GM21619 (cell line): ENCODE data around the gene MPP2.
"Not testable (repeated sequence)": the region's sequence is repeated elsewhere in the genome, so short reads cannot be mapped to it uniquely, and the experiment has no call there.

Experiments used
- ATAC-seq: cut with Tn5 transposase; IDR thresholded peaks from one replicate; pipeline ENCODE4 v1.9.1; 2021; ENCODE audit not compliant: unreplicated experiment

The MPP2 gene

DNA sequence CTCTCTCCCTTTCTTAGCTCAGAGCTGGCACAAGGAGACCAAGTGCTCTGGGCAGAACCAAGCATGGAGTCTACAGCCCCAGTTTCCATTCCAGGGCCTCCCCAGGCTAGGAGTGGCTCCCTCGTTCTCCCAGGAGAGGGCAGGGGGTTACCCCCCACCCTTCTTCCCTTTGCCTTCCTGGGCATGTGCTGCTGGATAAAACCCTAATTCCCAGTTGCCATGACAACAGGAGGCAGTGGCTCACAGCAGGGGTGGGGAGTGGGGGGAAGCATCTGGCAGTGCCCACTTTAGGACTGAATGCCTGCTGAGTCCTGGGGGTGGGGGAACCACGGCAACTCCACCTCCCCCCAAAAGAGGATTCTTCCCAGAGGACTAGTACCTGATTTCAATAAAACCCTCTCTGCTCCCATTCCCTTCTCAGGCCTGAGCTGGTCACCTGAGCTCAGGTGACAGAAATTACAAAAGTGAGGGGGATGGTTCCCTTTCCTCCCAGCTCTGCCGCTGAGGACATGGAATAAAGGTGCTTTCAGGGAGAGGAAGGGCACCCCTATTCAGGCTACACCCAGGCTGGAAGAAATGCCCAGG is 1.8 kb downstream of the MPP2 start:
- no peak for ATAC-seq

DNA sequence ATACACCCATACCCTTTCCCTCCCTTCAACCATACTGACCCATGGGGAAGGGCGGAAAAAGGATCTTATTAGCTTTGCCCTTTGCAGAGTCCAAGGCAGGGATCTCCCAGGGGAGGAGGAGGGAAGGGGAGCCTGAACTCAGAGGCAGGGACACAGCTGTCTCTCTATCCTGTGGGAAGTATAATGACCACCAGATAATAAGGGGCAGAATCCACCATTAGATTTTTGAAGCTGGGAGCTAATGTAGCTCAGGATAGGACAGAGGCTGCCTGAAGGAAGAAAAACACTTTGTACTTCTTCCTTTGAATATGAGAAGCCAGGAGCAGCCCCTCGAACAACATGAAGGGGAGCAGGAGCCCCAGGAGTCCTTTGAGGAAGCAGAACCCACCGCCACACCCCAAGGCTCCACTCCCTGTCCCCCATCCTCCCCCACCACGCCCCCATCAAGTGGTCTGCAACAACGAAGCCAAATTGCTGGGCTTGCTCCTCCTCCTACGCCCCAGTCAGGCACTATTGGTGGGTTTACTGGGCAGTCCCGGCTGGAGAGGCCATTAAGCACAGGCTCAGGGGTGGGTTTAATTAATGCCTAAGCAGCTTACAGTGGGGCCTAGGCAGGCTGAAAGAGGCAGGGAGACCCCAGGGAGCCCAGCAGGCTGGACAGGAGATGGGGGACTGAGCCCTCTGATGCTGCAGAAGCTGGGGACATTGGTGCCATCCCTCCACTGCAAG is 5.3 kb downstream of the MPP2 start:
- no peak for ATAC-seq

DNA sequence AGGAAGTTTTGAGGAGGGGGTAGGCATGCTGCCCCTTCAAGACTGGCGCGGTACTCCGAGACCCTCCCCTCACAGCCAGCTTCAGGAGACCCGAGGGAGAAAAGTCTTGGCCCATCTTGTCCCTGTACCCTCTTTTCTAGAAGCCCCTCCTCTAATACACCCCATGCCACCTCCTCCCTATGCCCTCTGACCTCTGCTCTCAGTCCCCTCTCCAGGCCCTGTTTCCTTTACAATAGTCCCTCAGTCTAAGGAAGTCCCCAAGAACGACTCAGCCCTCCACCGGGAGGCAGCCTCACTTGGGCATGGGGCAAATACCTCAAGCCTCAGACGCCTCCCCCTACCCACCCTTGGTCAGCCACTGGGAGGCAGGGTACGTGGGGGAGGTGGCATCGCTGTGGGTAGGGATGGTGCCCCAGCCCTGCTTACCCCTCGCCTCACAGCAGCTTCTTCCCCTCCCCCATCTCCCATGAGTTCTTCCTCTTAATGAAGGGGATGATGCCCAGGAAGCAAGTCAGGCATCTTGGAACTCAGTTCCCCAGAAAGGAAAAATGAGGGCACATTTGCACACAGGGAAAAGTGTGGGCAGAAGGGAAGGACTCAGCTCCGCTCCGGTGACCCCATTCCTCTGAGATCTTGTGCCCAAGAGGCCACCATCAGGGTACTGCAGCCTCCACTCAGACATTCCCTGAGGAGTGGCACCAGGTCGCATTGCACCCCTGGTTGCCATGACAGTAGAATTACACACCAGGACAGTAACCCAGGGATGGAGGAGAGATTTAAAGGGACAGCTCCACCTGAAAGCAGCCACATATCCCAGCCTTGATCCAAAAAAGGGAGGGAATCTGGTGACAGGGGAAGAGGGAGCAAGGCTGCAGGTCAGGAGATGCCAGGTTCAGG is 6.2 kb downstream of the MPP2 start:
- ATAC-seq: no peak

DNA sequence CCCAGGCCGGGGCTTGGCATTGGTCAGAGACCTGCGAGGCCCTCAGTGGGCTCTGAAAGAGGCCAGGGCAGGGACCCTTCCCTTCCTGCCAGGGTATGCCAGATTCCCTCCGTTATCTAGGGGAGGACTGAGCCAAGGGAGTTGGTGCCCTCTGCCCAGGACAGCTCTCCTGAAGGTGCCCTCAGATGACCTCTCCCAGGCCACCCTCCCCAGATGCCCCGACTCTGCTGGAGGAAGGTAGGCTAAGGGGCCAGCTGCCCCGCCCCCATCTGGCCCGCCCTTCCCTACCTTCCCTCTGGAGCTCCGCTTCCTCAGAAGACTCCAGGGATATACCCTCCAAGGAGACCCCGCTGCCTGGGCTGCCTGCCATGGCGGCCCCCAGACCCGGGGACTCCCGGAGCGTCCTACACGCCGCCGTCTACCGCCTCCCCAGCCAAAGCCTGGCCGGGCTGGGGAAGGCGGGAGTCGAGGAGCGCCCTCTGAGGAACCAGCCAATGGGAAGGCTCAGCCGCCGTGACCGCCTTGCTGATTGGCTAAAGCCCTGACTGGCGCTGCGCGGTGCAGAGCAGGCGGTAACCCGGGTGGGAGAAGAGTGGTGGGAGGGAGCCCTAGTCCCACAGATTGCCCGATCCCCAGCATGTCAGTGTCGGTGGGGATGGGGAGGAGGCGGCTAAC is 7.0 kb downstream of the MPP2 start:
- ATAC-seq: no peak

DNA sequence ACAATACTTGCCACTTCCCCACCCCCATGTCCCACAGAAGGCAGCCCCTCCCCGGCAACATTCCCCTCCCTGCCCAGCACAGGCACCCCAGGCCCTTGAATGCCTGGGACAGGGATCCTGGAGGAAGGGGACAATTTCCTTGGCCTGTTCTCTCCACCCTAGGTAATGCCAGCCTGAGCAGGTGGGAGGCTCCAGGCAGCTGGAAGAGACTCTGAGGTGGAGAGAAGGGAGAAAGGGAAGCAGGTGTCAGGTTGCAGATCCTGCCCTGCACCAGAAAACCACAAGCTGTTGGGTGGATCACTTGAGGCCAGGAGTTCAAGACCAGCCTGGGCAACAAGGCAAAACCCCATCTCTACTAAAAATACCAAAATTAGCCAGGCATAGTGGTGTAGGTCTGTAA is 8.9 kb downstream of the MPP2 start:
- no peak for ATAC-seq

DNA sequence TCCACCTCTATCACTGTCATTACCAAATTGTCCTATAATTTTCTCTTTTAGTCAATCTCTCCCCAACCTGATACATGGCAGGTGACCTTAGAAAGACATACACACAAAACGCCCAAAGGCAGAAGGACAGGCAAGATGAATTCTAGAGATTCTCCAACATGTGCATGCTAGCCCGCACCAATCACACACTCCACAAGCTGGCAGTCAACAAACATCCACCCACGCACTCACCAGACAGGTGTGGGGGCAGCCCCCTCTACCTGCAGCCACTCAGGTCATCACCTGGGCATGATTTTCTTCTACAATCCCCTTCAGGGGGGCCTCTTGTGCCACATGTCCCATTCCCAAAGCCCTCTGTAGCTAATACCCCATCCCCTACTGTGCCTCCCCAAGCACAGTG is 9.5 kb downstream of the MPP2 start:
- ATAC-seq: no peak

DNA sequence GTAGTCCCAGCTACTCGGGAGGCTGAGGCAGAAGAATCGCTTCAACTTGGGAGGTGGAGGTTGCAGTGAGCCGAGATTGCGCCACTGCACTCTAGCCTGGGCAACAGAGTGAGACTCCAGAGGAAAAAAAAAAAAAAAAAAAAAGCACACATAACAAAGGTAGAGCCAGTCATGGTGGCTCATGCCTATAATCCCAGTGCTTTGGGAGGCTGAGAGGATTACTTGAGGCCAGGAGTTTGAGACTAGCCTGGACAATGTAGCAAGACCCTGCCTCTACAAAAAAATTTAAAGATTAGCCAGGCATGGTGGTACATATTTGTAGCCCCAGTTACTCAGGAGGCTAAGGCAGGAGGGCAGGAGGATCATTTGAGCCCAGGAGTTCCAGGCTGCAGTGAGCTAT is 12.8 kb downstream of the MPP2 start:
- ATAC-seq: not testable (repeated sequence)

DNA sequence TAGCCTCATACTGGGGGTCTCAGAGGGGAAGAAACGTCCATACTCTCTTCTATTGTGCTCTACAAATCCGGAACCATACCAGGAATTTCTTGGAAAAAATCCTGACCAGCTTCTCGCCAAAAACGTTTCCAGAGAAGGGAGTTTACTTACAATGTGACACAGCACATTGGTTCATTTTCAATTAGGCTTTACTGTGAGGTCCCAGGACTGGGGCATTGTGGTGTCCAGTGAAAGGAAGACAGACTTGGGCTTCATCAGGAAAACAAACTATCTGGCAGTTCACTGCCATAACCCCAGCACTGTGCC is 14.7 kb downstream of the MPP2 start:
- ATAC-seq: no peak

DNA sequence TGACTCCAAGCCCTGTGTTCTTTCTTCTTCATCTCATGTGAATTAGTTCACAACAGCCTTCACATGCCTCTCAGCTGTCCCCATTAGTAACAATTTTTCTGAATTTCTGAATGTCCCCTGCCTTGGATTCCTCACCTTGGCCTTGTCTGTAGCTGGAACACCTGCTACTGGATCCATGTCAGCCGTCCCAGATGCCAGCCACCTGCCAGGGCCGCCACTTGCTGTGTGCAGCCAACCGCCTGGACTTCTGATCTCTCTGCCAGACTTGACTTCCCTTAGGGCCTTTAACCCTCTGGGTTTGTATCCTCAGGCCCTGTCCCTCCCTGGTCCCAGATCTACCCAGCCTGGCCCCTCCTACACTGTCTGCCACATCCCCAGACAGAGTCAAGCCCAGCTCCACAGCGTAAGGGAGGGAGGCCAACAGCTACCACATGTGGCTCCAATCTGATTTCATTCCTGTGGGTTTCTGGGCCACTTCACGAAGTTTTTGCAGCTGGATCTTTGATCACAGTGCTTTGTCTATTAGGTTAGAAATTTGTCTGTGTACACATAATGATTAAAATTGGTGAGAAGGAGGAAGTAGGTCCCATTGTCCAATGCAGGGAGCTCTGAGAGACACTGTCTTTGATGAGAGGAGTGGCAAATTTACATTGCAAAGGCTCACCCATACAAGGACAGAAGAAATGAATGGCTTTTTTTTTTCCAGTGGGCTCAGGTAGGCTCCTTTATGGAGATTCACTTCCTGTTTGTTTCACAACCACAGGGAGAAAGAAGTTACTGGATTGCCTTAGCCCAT is 15.3 kb downstream of the MPP2 start:
- ATAC-seq: no peak

DNA sequence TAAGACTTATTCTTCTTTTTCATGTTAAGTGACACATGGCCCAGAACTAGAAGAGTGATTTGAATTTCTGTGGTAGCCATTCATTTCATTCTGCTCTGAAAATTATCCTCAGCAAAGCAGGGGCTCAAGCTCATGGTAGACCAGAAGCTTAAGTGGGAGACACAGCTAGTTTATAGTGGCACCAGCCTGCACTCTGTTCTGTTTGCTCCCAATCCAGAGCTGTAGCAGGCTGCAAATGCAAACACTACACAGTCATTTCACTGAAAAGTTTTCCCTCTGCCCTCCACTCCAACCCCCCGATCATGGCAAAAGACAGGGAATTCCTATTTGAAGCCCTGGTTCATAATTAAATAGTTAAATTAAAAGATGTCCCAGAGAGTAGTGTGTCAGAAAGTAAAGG is 17.1 kb downstream of the MPP2 start:
- no peak for ATAC-seq

DNA sequence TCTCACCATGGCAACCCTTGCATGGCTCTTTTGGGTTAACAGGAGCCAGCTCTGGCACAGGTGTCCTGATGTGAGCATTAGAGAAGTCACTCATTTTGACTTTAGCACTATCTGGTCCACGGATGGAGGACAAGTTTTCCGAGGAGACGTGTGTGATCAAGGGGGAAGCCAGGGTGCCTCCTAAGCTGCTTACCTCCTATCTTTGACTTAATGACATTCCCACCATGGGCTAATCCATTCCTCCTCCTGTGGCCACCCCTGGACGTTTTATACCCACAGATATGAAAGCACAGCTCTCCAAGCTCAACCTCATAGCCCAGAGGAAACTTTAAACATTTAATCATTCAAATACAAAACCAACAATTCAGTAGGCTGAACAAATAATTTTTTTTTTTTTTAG is 18.8 kb downstream of the MPP2 start:
- ATAC-seq: no peak

DNA sequence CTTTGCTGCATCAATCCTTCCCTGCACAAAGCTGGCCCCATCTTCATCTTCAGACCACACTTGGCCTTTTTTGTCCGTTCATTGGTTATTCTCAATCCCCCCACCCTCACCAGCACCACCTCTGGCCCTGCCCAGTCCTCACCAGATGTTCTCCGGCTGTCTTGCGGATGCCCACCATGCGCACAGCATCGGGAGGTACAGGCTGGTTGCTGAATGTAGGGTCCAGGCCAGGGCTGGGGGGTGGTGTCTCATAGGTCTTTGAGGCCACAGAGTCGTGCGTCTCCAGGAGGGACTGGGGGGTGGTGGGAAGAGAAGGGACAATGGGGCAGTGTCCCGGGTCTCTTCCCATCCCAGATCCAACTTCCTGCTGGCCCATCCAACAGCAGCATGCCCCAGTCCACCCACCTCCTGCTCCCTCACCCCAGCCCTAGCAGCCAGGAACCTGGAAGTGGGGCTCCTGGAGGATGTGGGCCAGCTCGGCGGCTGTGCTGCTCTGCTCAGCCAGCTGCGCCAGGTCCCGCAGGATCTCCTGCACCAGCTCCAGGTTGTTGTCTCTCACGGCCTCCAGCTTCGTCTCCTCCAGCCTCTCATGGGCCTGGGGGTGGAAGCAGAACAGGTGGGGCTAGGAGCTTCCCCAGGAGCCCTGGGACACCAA is 24.4 kb downstream of the MPP2 start:
- no peak for ATAC-seq

DNA sequence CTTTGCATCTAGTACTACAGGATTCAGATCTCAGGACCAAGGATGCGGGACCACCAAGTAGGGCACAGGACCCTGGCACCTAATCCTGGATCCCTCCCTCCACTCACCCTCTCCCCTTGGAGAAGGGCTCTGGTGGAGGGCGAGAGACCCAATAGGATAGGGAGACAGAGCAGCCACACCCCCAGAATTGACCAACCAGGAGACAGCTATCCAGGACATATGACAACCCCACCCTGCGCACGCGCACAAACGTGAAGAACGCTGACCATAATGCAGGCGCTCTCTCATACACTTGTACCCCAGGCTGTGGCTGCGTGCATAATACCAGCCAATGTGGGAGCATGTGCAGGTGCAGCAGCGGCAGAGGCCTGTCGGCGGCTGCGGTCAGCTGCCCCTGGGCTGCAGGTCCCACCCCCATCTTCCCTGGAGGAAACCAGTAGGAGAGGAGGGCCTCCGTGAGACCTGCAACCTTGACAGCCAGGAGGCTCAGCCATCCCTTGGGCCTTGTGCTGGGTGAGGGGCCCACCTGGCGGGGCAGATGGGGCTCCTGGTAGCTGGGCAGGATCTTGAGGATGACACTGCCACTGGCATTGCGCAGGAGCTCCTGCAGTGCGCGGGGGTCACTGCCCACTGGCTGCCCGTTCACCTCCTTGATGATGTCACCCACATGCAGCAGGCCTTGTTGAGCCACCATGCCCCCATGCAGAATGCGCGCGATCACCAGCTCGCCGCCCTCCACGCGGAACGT is 25.4 kb downstream of the MPP2 start:
- ATAC-seq: no peak

DNA sequence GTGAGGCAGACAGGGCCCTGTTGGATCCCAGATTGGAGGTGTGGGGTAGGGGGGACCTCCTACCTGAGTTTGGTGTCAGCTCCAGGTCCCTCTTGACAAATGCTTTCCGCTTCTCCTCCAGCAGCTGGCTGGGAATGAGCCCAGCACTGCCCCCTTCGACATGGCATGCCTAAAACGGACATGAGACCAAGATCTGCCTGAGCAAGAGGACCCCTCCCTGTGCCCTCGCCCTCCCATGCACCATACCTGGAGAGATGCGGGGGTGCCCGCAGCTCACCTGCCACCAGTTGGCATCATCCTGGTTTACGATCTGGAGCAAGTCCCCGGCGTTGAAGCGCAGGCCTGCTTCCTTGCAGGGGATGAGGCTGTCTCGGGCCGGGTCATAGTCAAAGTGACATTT is 26.2 kb downstream of the MPP2 start:
- no peak for ATAC-seq

DNA sequence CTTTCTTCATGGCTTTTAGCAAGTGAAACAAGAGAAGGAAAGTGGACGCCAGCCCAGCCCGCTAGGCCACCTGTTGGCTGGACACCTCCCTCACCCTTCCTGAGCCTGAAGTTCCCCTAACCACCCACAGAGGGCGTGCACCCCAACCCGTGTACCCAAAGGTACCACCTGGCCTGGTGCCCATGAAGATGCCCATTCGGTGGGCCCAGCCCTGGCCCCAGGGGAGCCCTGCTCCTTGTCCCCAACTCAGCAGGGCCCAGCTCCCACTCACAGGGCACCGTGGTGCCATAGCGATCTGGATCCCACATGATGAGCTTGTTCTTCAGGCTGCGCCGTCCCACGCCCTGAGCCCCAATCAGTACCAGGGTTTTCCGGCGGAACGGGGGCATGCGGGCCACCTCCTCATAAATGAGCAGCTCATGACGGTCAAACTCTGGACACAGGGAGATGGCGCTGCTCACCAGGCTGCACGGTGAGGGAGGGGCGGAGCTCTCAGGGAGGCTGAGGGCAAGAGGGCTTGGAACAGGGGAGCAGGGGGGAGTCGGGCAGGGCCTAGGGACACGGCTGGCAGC is 26.8 kb downstream of the MPP2 start:
- ATAC-seq: no peak

DNA sequence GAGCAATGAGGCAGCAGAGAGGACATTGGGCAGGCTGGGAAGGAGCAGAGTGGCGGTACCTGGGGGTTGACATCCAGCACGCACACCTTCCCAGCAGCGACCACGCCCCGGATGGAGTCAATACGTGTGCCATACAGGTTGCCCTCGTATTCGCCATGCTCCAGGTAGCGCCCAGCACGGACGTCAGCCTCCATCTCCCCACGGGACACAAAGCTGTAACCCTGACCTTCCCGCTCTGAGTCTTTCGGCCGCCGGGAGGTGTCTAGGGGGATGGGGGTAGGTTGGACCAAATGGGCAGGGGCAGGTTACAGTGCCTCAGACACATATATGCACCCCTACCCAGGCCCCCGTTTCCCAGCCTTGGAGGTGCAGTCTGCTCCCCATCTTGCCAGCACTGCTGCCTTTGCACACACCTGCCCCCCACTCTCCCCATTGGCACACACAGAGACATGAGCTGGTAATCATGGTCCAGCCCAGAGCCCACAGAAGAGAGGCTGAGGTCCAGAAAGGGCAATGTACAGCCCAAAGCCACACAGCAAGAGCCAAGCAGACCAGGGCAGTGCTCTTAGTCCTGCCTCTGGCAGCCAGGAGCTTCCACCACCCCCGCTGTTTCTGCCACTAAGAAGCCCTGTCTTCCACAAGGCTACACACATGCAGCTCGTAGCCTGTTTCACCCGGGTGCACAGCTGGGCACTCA is 27.5 kb downstream of the MPP2 start:
- ATAC-seq: no peak

DNA sequence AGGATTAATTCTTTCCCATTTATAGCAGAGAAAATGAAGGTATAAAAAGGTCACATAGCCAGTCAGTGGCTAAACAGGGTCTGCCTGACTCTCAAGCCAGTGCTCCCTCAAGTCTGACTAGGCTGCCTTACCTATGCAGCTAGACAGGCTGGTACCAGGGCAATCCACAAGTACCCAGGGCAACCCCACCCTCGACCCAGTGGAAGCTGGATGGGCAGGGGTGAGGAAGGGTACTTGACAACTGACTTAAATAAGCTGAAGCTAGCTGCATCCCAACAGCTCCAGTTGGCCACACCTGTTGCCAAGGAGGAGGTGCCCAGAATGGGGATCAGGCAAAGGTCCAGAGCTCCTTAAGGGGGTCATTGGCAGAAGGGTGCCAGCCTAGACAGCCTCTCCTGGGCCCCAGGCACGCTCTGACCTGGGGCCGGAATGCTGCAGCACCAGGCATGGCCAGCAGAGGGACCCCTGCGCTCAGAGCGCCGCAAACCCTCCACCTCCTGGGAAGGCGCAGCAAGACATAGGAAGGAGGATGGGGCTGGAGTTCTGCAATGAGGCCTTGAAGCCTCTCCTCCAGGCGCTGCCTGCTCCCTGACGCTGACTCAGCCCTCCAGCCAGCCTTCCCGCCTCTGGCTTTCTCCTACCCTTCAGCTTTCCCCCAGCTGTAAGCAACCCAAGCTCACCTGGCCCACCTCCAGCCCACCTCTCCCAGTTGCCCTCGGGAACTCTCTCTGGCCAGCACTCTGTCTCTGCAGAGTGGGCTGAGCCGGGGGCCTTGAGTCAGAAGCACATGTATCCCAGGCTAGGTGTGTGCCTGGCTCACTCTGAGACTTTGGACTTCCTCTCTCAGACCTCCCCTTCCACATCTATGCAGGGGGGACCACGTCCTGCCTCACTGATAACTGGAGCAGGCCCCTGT is 28.8 kb downstream of the MPP2 start:
- no peak for ATAC-seq
